Ishikawa (cell line): Measurements from ENCODE around the gene TUBE1.

Experiments used
- CEBPB ChIP-seq: IDR thresholded peaks from 2 replicates; pipeline ENCODE4 v1.6.1; 2012
- CREB1 ChIP-seq: IDR thresholded peaks from 2 replicates; pipeline ENCODE4 v1.6.1; 2012; ENCODE audit warnings: low read depth
- EGR1 ChIP-seq: IDR thresholded peaks from 2 replicates; pipeline ENCODE4 v1.6.1; 2012
- EP300 ChIP-seq: IDR thresholded peaks from 2 replicates; pipeline ENCODE4 v1.6.1; 2012; ENCODE audit warnings: borderline replicate concordance
- FOXM1 ChIP-seq: IDR thresholded peaks from 2 replicates; pipeline ENCODE4 v1.6.1; 2012; ENCODE audit warnings: low read depth, borderline replicate concordance
- MAX ChIP-seq: IDR thresholded peaks from 2 replicates; pipeline ENCODE4 v1.6.1; 2012
- NFIC ChIP-seq: IDR thresholded peaks from 2 replicates; pipeline ENCODE4 v1.6.1; 2012
- RAD21 ChIP-seq: IDR thresholded peaks from 2 replicates; pipeline ENCODE4 v1.6.1; 2012; ENCODE audit warnings: low read depth
- REST ChIP-seq: IDR thresholded peaks from 2 replicates; pipeline ENCODE4 v1.6.1; 2012; ENCODE audit warnings: low read depth, mild to moderate bottlenecking
- TAF1 ChIP-seq: IDR thresholded peaks from 2 replicates; pipeline ENCODE4 v1.6.1; 2012; ENCODE audit warnings: low read depth, mild to moderate bottlenecking
- TCF12 ChIP-seq: IDR thresholded peaks from 2 replicates; pipeline ENCODE4 v1.6.1; 2012; ENCODE audit warnings: low read depth
- TEAD4 ChIP-seq: IDR thresholded peaks from 2 replicates; pipeline ENCODE4 v1.6.1; 2012
- USF1 ChIP-seq: IDR thresholded peaks from 2 replicates; pipeline ENCODE4 v1.6.1; 2012
- YY1 ChIP-seq: IDR thresholded peaks from 2 replicates; pipeline ENCODE4 v1.6.1; 2012; ENCODE audit warnings: low read depth
- ZBTB7A ChIP-seq: IDR thresholded peaks from 2 replicates; pipeline ENCODE4 v1.6.1; 2012; ENCODE audit warnings: low read depth

Gene TUBE1

GRCh38 chr6:112036088-112036637, 51.1 kb downstream of the TUBE1 start:
- TF ChIP-seq NFIC (no peak), YY1 (no peak), REST (no peak), TEAD4 (no peak), EP300 (no peak), MAX (no peak), TAF1 (no peak), CEBPB (no peak), CREB1 (no peak), EGR1 (no peak), USF1 (no peak), RAD21 (no peak), ZBTB7A (no peak), FOXM1 (no peak), TCF12 (no peak)

- no peak for TF ChIP-seq CREB1
- no peak for TF ChIP-seq RAD21
- no peak for TF ChIP-seq CEBPB
- TF ChIP-seq TCF12, result no peak
- no peak for TF ChIP-seq MAX
- TF ChIP-seq TAF1, result no peak
- TF ChIP-seq EGR1, result no peak
- no peak for TF ChIP-seq FOXM1
- no peak for TF ChIP-seq REST
- TF ChIP-seq NFIC, result no peak
- no peak for TF ChIP-seq ZBTB7A
- no peak for TF ChIP-seq USF1
- no peak for TF ChIP-seq YY1
- no peak for TF ChIP-seq TEAD4
These were observed 52.7 kb downstream of the TUBE1 start for GRCh38 chr6:112034616-112034995.

- TF ChIP-seq TAF1, result no peak
- no peak for TF ChIP-seq YY1
- TF ChIP-seq CREB1, result no peak
- TF ChIP-seq EP300, result no peak
- no peak for TF ChIP-seq REST
These were observed 53.3 kb downstream of the TUBE1 start for GRCh38 chr6:112033791-112034615.

GRCh38 chr6:112032728-112033127, 54.6 kb downstream of the TUBE1 start:
- TF ChIP-seq USF1, result no peak
